ENCODE data around the gene TNFRSF13B.
"Not testable (repeated sequence)": the region's sequence is repeated elsewhere in the genome, so short reads cannot be mapped to it uniquely, and the experiment has no call there.

Gene TNFRSF13B

DNA sequence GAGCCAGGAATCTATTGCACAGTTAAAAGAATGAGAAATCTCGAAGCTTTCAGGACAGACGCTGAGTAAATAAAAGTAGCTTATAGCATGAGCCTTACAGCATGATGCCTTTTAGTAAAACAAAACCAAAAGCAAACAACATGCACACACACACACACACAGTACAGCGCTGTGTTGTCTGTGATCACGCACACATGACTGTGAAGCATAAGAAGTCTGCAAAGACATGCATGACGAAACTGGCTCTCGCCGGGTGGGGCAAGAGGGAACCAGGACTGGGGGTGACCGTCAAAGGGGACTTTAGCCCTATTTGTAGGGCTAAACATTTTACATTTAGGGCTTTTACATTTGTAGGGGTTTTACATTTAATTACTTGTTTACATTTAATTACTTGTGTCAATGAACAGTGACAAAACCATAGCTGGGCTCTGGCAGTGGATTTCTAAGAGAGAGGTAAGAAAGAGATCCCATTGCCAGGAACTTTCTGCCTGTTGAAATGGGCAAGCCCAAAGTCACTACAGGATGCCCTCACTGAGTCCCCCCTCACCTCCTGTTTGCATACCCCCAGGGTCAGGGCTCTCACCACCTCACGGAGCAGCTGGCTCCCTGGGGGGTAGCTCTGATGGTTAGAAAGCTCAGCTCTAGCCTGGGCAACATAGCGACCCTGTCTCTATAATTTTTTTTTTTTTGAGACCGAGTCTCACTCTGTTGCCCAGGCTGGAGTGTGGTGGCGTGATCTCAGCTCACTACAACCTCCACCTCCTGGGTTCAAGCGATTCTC lies 2.0 kb upstream of the TNFRSF13B start:
- Histone ChIP-seq H3K4me3 (replicated peaks; ENCODE audit: insufficient read depth, low read length) (no peak overlapping the region), H3K27me3 (ENCODE audit: insufficient read depth, poor library complexity, severe bottlenecking) (no peaks in the 10 kb centered on the region), H3K27ac (replicated peaks) (no peak overlapping the region)
- DNase-seq (ENCODE audit: low read depth in 1 of 2, low spot score in 1 of 2) = no peak
- TF ChIP-seq POLR2AphosphoS5 (IDR thresholded peaks at IDR 0.05; ENCODE audit: low read depth) (no peak), GABPA (IDR thresholded peaks at IDR 0.05; ENCODE audit: low read depth) (no peak), CTCF (IDR thresholded peaks at IDR 0.05; ENCODE audit: insufficient read depth, low read length) (no peak), SPI1 (IDR thresholded peaks at IDR 0.05; ENCODE audit: borderline replicate concordance, low read depth) (no peak)
- TF ChIP-seq, protein P1, sequence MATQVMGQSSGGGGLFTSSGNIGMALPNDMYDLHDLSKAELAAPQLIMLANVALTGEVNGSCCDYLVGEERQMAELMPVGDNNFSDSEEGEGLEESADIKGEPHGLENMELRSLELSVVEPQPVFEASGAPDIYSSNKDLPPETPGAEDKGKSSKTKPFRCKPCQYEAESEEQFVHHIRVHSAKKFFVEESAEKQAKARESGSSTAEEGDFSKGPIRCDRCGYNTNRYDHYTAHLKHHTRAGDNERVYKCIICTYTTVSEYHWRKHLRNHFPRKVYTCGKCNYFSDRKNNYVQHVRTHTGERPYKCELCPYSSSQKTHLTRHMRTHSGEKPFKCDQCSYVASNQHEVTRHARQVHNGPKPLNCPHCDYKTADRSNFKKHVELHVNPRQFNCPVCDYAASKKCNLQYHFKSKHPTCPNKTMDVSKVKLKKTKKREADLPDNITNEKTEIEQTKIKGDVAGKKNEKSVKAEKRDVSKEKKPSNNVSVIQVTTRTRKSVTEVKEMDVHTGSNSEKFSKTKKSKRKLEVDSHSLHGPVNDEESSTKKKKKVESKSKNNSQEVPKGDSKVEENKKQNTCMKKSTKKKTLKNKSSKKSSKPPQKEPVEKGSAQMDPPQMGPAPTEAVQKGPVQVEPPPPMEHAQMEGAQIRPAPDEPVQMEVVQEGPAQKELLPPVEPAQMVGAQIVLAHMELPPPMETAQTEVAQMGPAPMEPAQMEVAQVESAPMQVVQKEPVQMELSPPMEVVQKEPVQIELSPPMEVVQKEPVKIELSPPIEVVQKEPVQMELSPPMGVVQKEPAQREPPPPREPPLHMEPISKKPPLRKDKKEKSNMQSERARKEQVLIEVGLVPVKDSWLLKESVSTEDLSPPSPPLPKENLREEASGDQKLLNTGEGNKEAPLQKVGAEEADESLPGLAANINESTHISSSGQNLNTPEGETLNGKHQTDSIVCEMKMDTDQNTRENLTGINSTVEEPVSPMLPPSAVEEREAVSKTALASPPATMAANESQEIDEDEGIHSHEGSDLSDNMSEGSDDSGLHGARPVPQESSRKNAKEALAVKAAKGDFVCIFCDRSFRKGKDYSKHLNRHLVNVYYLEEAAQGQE (IDR thresholded peaks at IDR 0.05; ENCODE audit: insufficient replicate concordance, low read depth) = no peak

GRCh38 chr17:16973043-16973442 lies 1.1 kb upstream of the TNFRSF13B start:
- H3K27me3 ChIP-seq (ENCODE audit: insufficient read depth, poor library complexity, severe bottlenecking); DNase-seq (ENCODE audit: low read depth in 1 of 2, low spot score in 1 of 2); H3K27ac ChIP-seq (replicated peaks); H3K4me3 ChIP-seq (replicated peaks; ENCODE audit: insufficient read depth, low read length): not testable (repeated sequence)

DNA sequence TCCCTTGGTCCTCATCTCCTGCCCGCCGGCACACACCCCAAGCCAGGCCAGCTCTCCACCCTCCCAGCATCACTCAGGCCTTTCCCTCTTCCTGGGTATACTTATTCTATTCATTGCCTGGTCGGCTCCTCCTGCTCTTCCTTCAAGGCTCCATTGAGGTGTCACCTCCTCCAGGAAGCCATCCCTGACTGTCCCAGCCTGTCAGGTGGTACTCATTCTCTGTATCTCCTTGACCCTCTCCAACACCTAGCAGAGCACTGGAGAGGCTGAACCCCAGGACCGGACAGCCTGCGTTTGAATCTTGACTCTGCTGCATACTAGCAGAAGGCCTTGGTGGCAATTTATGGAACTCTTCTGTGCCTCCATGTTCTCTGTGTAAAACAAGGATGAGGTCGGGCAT lies 428 bp upstream of the TNFRSF13B start:
- TF ChIP-seq GABPA (IDR thresholded peaks at IDR 0.05; ENCODE audit: low read depth) (no peak), SPI1 (IDR thresholded peaks at IDR 0.05; ENCODE audit: borderline replicate concordance, low read depth) (no peak), POLR2AphosphoS5 (IDR thresholded peaks at IDR 0.05; ENCODE audit: low read depth) (no peak), CTCF (IDR thresholded peaks at IDR 0.05; ENCODE audit: insufficient read depth, low read length) (no peak)
- TF ChIP-seq, protein P1 (IDR thresholded peaks at IDR 0.05; ENCODE audit: insufficient replicate concordance, low read depth) = no peak
- no peak overlapping the region for H3K27ac ChIP-seq (replicated peaks)
- DNase-seq (ENCODE audit: low read depth in 1 of 2, low spot score in 1 of 2) = no peak

GRCh38 chr17:16969931-16970906 lies 1.7 kb downstream of the TNFRSF13B start:
- no peak overlapping the region for H3K27ac ChIP-seq (replicated peaks)
- H3K27me3 ChIP-seq (ENCODE audit: insufficient read depth, poor library complexity, severe bottlenecking) = no peaks in the 10 kb centered on the region
- H3K4me3 ChIP-seq (replicated peaks; ENCODE audit: insufficient read depth, low read length) = no peak overlapping the region
- DNase-seq (ENCODE audit: low read depth in 1 of 2, low spot score in 1 of 2) = no peak
- no peak for TF ChIP-seq GABPA (IDR thresholded peaks at IDR 0.05; ENCODE audit: low read depth)
- no peak for TF ChIP-seq POLR2AphosphoS5 (IDR thresholded peaks at IDR 0.05; ENCODE audit: low read depth)
- TF ChIP-seq, protein P1 (IDR thresholded peaks at IDR 0.05; ENCODE audit: insufficient replicate concordance, low read depth) = no peak
- TF ChIP-seq CTCF (IDR thresholded peaks at IDR 0.05; ENCODE audit: insufficient read depth, low read length) = no peak
- TF ChIP-seq SPI1 (IDR thresholded peaks at IDR 0.05; ENCODE audit: borderline replicate concordance, low read depth) = no peak

More for the DNA sequence above, 428 bp upstream of the TNFRSF13B start:
- H3K27me3 ChIP-seq (ENCODE audit: insufficient read depth, poor library complexity, severe bottlenecking) = no peaks in the 10 kb centered on the region
- no peak overlapping the region for H3K4me3 ChIP-seq (replicated peaks; ENCODE audit: insufficient read depth, low read length)
